K562 (cell line): Measurements from ENCODE around the gene RFESD. TPM values are rescaled to one million over a fixed set of nuclear protein-coding genes. Genes with fewer than 3 reads are reported as not detected.

Experiments used
- ARNT ChIP-seq, 2 experiments: fragments of 450-650 bp; IDR thresholded peaks; 2 replicates each; pipeline ENCODE4 v1.6.1; 2016; ENCODE audit warnings: mild to moderate bottlenecking in 1 of 2
- ATF3 ChIP-seq, 2 experiments: fragments of 450-650 bp in 1 of 2; sonication (generic) in 1 of 2; formaldehyde crosslinking in 1 of 2; IDR thresholded peaks in 1 of 2; conservative IDR thresholded peaks in 1 of 2; 2 replicates each; pipeline versions ENCODE4 v1.6.1 to v1.8.1; 2016 to 2023; ENCODE audit warnings: mild to moderate bottlenecking in 2 of 2, moderate library complexity in 2 of 2, inconsistent platforms in 1 of 2, missing genetic modification reagents in 1 of 2
- CBFA2T2 ChIP-seq: fragments of 450-650 bp; conservative IDR thresholded peaks from 2 replicates; pipeline ENCODE4 v1.6.1; 2017; ENCODE audit warnings: mild to moderate bottlenecking
- CBX3 ChIP-seq, 2 experiments: IDR thresholded peaks; 1 replicate in 1 of 2; 2 replicates in 1 of 2; pipeline ENCODE4 v1.6.1; 2012; ENCODE audit warnings: inconsistent platforms in 2 of 2, low read length in 2 of 2, borderline replicate concordance in 1 of 2, control low read depth in 1 of 2
- CGGBP1 ChIP-seq: fragments of 250-450 bp; sonication (Bioruptor Pico); IDR thresholded peaks from 2 replicates; pipeline ENCODE4 v1.9.0; 2021; ENCODE audit warnings: mild to moderate bottlenecking
- EWSR1 ChIP-seq: fragments of 450-650 bp; IDR thresholded peaks from 2 replicates; pipeline ENCODE4 v1.6.1; 2018; ENCODE audit warnings: borderline replicate concordance, mild to moderate bottlenecking, low read depth, moderate library complexity; ENCODE audit not compliant: partially characterized antibody
- FOSL1 ChIP-seq: fragments of 200-800 bp; sonication (Bioruptor generic); conservative IDR thresholded peaks from 2 replicates; pipeline ENCODE4 v1.6.1; 2016; ENCODE audit warnings: missing genetic modification characterization, missing compliant biosample characterization
- FOXO4 ChIP-seq: fragments of 450-650 bp; formaldehyde crosslinking; IDR thresholded peaks from 2 replicates; pipeline ENCODE4 v1.4.0; 2020; ENCODE audit warnings: mild to moderate bottlenecking, moderate library complexity
- HMBOX1 ChIP-seq: sonication (generic); IDR thresholded peaks from 2 replicates; pipeline ENCODE4 v1.6.1; 2016
- MBD2 ChIP-seq: sonication (generic); IDR thresholded peaks from 2 replicates; pipeline ENCODE4 v1.6.1; 2016; ENCODE audit warnings: low read depth, borderline replicate concordance
- NBN ChIP-seq: fragments of 450-650 bp; IDR thresholded peaks from 2 replicates; pipeline ENCODE4 v1.6.1; 2016; ENCODE audit warnings: low read depth, mild to moderate bottlenecking
- PBX2 ChIP-seq, 2 experiments: IDR thresholded peaks in 1 of 2; conservative IDR thresholded peaks in 1 of 2; 2 replicates each; pipeline ENCODE4 v1.6.1; 2016; ENCODE audit warnings: low read depth in 2 of 2, mild to moderate bottlenecking in 1 of 2, missing compliant biosample characterization in 1 of 2, missing genetic modification characterization in 1 of 2, moderate library complexity in 1 of 2
- RBFOX2 ChIP-seq: fragments of 200-400 bp; formaldehyde crosslinking; IDR thresholded peaks from 2 replicates; pipeline ENCODE4 v1.6.1; 2017; ENCODE audit warnings: low read depth, mild to moderate bottlenecking, low read length, moderate library complexity
- SETDB1 ChIP-seq: IDR thresholded peaks from one replicate; pipeline ENCODE4 v1.6.1; 2012; ENCODE audit warnings: low read length, control low read depth, inconsistent platforms
- STAT5A ChIP-seq: IDR thresholded peaks from 2 replicates; pipeline ENCODE4 v1.6.1; 2012; ENCODE audit warnings: low read length, inconsistent platforms, borderline replicate concordance
- ZC3H11A ChIP-seq: IDR thresholded peaks from 2 replicates; pipeline ENCODE4 v1.6.1; 2012; ENCODE audit warnings: low read depth, low read length, improper control_type of control experiment
- ZEB2 ChIP-seq: fragments of 450-650 bp; IDR thresholded peaks from 2 replicates; pipeline ENCODE4 v1.6.1; 2016
- ZNF134 ChIP-seq: fragments of 250-450 bp; sonication (Bioruptor Pico); conservative IDR thresholded peaks from 2 replicates; pipeline ENCODE4 v1.4.0; 2020
- ZNF175 ChIP-seq: fragments of 200-800 bp; sonication (Bioruptor generic); IDR thresholded peaks from 2 replicates; pipeline ENCODE4 v1.6.1; 2016; ENCODE audit warnings: low read depth, mild to moderate bottlenecking, missing genetic modification characterization, missing compliant biosample characterization
- ZNF766 ChIP-seq: fragments of 200-800 bp; sonication (Bioruptor generic); conservative IDR thresholded peaks from 2 replicates; pipeline ENCODE4 v1.6.1; 2016; ENCODE audit warnings: missing genetic modification characterization, missing compliant biosample characterization
- polyA plus RNA-seq, 8 experiments: library from polyadenylated mRNA; depleted of rRNA in 4 of 8; stranded (reverse) in 5 of 8; unstranded in 3 of 8; fragments of >200 nt; fragmentation: Nextera tagmentation in 2 of 8; fragmentation: Illumina TruSeq in 1 of 8; extraction: Ambion mirVana in 2 of 8; extraction: Trizol in 1 of 8; gene quantifications; 2 replicates each; pipeline versions ENCODE4 v1.2.1 to v1.2.3, GENCODE V29; 2011 to 2014; ENCODE audit warnings: inconsistent platforms in 1 of 8, missing spikeins in 1 of 8
- total RNA-seq, 7 experiments: library from RNA; depleted of rRNA in 6 of 7; stranded (reverse); fragments of >200 nt in 6 of 7; fragmentation: Illumina TruSeq in 2 of 7; extraction: Trizol in 2 of 7; gene quantifications; 2 replicates each; pipeline versions ENCODE4 v1.2.1 to v1.2.3, GENCODE V29; 2011 to 2021; ENCODE audit warnings: low replicate concordance in 1 of 7

Gene RFESD
- total and polyA plus RNA-seq, 9 of the 15 experiments (the other 6 are each of a cell fraction or from before 2014, with no cell fraction given), result 62.3 to 600 (median 140) TPM

GRCh38 chr5:95647886-95648860 lies 1.6 kb downstream of the RFESD start (continued):
- TF ChIP-seq CGGBP1 (CRISPR knock-in tag) (no peak), ZNF175 (CRISPR knock-in tag) (peak; percentile 33; the same call in 1 of the 2 replicates), EWSR1 (no peak), ATF3 (IDR thresholded peaks at IDR 0.05) (peak; percentile 54), ATF3 (CRISPR knock-in tag; conservative IDR thresholded peaks at IDR 0.05) (no peak; the same call in 1 of the 2 replicates), ARNT (IDR thresholded peaks at IDR 0.05) (peak in 1 of 2 experiments; percentile 61; a peak in 1 of 4 replicates), CBX3 (IDR thresholded peaks at IDR 0.05; ENCODE audit: borderline replicate concordance in 1 of 2, low read length in 2 of 2) (peak in 1 of 2 experiments; percentile 28; a peak in 1 of 3 replicates), ZNF134 (CRISPR knock-in tag) (no peak), RBFOX2 (peak; percentile 62), ZEB2 (peak; percentile 53; the same call in 1 of the 2 replicates), HMBOX1 (peak; percentile 91), FOXO4 (CRISPR knock-in tag) (no peak), NBN (peak; percentile 82; the same call in 1 of the 2 replicates), CBFA2T2 (peak; percentile 29), STAT5A (peak; percentile 28; the same call in 1 of the 2 replicates), SETDB1 (no peak), ZC3H11A (no peak), PBX2 (CRISPR knock-in tag; IDR thresholded peaks at IDR 0.05; ENCODE audit: low read depth) (no peak), PBX2 (tag; conservative IDR thresholded peaks at IDR 0.05; ENCODE audit: low read depth) (peak; percentile 71; the same call in 1 of the 2 replicates), ZNF766 (CRISPR knock-in tag) (peak; percentile 74; the same call in 1 of the 2 replicates), FOSL1 (peak; percentile 84), MBD2 (peak; percentile 59)
